Liver (tissue), 9 donors: Measurements from ENCODE around the gene RGS4. TPM values are rescaled to one million over a fixed set of nuclear protein-coding genes. Genes with fewer than 3 reads are reported as not detected.

ENCODE experiments used
- DNase-seq: peaks from one replicate; pipeline ENCODE4 v3.0.0-alpha.2; 2017; ENCODE audit warnings: low spot score
- H3K27ac ChIP-seq, 2 donors: one replicate each; pipeline ENCODE4 v1.7.0; 2013; ENCODE audit warnings: inconsistent platforms in 2 of 2, low read length in 2 of 2, control low read depth in 1 of 2, low read depth in 1 of 2, mild to moderate bottlenecking in 1 of 2
- H3K27me3 ChIP-seq, 4 donors: one replicate each; pipeline versions ENCODE4 v1.6.1 to v1.7.0; 2013; ENCODE audit warnings: low read length in 3 of 4, inconsistent platforms in 1 of 4, mild to moderate bottlenecking in 1 of 4, moderate library complexity in 1 of 4; ENCODE audit not compliant: control insufficient read depth in 4 of 4, insufficient read depth in 4 of 4
- H3K36me3 ChIP-seq, 4 donors: one replicate each; pipeline versions ENCODE4 v1.6.1 to v1.7.0; 2013; ENCODE audit warnings: low read length in 3 of 4, mild to moderate bottlenecking in 3 of 4, low read depth in 1 of 4, moderate library complexity in 1 of 4; ENCODE audit not compliant: control insufficient read depth in 4 of 4, insufficient read depth in 3 of 4
- H3K4me1 ChIP-seq, 4 donors: one replicate each; pipeline versions ENCODE4 v1.6.1 to v1.7.0; 2013; ENCODE audit warnings: low read length in 3 of 4, mild to moderate bottlenecking in 3 of 4, moderate library complexity in 1 of 4; ENCODE audit not compliant: control insufficient read depth in 4 of 4, insufficient read depth in 4 of 4
- H3K4me3 ChIP-seq, 3 donors: one replicate each; pipeline versions ENCODE4 v1.6.1 to v1.7.0; 2013; ENCODE audit warnings: low read length in 3 of 3, control low read depth in 1 of 3, low read depth in 1 of 3, mild to moderate bottlenecking in 1 of 3
- H3K9ac ChIP-seq, 2 donors: one replicate each; pipeline ENCODE4 v1.7.0; 2013; ENCODE audit warnings: low read length in 2 of 2, mild to moderate bottlenecking in 2 of 2, moderate library complexity in 2 of 2, control low read depth in 1 of 2, low read depth in 1 of 2
- H3K9me3 ChIP-seq, 4 donors: one replicate each; pipeline versions ENCODE4 v1.6.1 to v1.7.0; 2013; ENCODE audit warnings: low read length in 3 of 4; ENCODE audit not compliant: control insufficient read depth in 4 of 4
- FOXA2 ChIP-seq: IDR thresholded peaks from 2 replicates; pipeline ENCODE4 v1.6.1; 2016; ENCODE audit warnings: antibody characterized with exemption
- NR2F2 ChIP-seq: IDR thresholded peaks from 2 replicates; pipeline ENCODE4 v1.6.1; 2016; ENCODE audit warnings: antibody characterized with exemption
- TAF1 ChIP-seq: conservative IDR thresholded peaks from 2 replicates; pipeline ENCODE4 v1.6.1; 2016; ENCODE audit warnings: antibody characterized with exemption, mild to moderate bottlenecking
- WGBS: extraction: QIAGEN DNeasy Blood & Tissue Kit; methylation state at CpG from one replicate; pipeline ENCODE4 v1.1.7; 2013; 5-methylcytosine and 5-hydroxymethylcytosine counted together
- polyA plus RNA-seq, 2 donors: library from polyadenylated mRNA; stranded (reverse) in 1 of 2; unstranded in 1 of 2; fragments of 200-250 nt in 1 of 2; fragments of >200 nt in 1 of 2; fragmentation: Nextera tagmentation in 1 of 2; extraction: Ambion mirVana in 1 of 2; gene quantifications; one replicate each; pipeline versions ENCODE4 v1.2.1 to v1.2.3, GENCODE V29; 2013 to 2015
- total RNA-seq, 2 donors: library from RNA; depleted of rRNA; stranded (reverse); fragments of >200 nt; gene quantifications; one replicate each; pipeline ENCODE4 v1.2.3, GENCODE V29; 2014
- TF ChIP-seq, protein P1 (sequence below): IDR thresholded peaks from 2 replicates; pipeline ENCODE4 v1.6.1; 2016; ENCODE audit warnings: antibody characterized with exemption
- donor health status: healthy.
- donor health status: healthy.
- donor health status: healthy.
- donor health status: healthy.
- donor health status: healthy.

RGS4 gene
- total and polyA plus RNA-seq, 4 donors, result 0.37 to 1.4 (median 0.75) TPM

DNA sequence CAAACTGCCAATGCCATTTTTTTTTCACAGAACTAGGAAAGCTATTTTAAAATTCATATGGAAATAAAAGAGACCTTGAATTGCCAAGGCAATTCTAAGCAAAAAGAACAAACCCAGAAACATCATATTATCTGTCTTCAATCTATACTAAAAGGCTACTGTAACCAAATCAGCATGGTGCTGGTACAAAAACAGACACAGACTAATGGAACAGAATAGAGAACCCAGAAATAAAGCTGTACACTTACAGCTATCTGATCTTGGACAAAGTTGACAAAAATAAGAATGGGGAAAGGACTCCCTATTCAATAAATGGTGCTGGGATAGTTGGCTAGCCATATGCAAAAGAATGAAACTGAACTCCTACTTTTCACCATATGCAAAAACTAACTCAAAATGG lies 50.5 kb downstream of the RGS4 start:
- Histone ChIP-seq H3K4me3 (no peak overlapping the region), H3K9ac (no peak overlapping the region), H3K4me1 (no peaks in the 10 kb centered on the region), H3K36me3 (no peaks in the 10 kb centered on the region), H3K27ac (no peak overlapping the region), H3K27me3 (no peaks in the 10 kb centered on the region), H3K9me3 (no peaks in the 10 kb centered on the region)
- no peak for DNase-seq
- no peak for TF ChIP-seq FOXA2

DNA sequence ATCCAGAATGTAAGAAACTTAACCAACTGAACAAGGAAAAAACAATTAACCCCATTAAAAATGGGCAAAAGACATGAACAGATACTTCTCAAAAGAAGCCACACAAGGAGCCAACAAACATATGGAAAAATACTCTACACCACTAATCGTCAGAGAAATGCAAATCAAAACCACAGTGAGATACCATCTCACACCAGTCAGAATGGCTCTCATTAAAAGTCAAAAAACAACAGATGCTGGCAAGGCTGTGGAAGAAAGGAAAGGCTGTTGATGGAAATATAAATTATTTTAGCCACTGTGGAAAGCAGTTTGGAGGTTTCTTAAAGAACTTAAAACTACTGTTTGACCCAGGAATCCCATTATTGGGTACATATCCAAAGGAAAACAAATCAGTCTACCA lies 51.2 kb downstream of the RGS4 start:
- Histone ChIP-seq H3K27ac (no peak overlapping the region), H3K4me3 (no peak overlapping the region), H3K9ac (no peak overlapping the region), H3K4me1 (no peaks in the 10 kb centered on the region), H3K9me3 (no peaks in the 10 kb centered on the region), H3K27me3 (no peaks in the 10 kb centered on the region), H3K36me3 (no peaks in the 10 kb centered on the region)
- 52% methylated on average over 1 of the region's 1 CpG for WGBS
- no peak for TF ChIP-seq NR2F2
- DNase-seq, result no peak

DNA sequence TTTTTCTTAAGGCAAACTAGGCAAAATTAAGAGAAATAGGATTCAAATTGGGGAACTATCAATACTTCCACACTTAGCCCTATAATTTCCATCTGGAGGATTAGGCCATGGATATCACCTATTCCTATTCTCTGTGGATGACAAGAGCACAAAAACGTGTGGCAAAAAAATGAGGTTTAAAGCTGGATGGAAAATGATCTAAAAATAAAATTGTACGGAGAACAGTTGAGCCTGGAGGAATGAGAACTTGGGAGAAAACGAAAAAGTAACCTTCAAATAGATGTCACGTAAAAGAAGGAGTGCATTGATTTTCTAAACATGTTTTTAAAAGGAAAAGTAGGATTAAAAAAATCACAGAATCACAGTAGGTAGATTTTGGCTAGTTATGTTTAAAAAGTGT lies 55.7 kb downstream of the RGS4 start:
- 67% methylated on average over 4 of the region's 4 CpGs for WGBS
- DNase-seq, result no peak
- Histone ChIP-seq H3K9me3 (no peaks in the 10 kb centered on the region), H3K27ac (no peak overlapping the region), H3K36me3 (no peaks in the 10 kb centered on the region), H3K9ac (no peak overlapping the region), H3K4me1 (no peaks in the 10 kb centered on the region), H3K27me3 (no peaks in the 10 kb centered on the region), H3K4me3 (no peak overlapping the region)
- TF ChIP-seq TAF1 (no peak), NR2F2 (no peak), FOXA2 (no peak)
- TF ChIP-seq, protein P1, sequence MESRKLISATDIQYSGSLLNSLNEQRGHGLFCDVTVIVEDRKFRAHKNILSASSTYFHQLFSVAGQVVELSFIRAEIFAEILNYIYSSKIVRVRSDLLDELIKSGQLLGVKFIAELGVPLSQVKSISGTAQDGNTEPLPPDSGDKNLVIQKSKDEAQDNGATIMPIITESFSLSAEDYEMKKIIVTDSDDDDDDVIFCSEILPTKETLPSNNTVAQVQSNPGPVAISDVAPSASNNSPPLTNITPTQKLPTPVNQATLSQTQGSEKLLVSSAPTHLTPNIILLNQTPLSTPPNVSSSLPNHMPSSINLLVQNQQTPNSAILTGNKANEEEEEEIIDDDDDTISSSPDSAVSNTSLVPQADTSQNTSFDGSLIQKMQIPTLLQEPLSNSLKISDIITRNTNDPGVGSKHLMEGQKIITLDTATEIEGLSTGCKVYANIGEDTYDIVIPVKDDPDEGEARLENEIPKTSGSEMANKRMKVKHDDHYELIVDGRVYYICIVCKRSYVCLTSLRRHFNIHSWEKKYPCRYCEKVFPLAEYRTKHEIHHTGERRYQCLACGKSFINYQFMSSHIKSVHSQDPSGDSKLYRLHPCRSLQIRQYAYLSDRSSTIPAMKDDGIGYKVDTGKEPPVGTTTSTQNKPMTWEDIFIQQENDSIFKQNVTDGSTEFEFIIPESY, result no peak

Other genes starting within 250 kb of the RGS4 start
- not detected for gene CCDC190, start 208.2 kb upstream of the RGS4 start, total RNA-seq
- gene CCDC190, start 208.2 kb upstream of the RGS4 start, polyA plus RNA-seq, result not detected
- 10 to 100 TPM in 1 of 2 donors, 1 to 10 TPM in 1; 4.6 to 12.7 TPM for gene RGS5, start 133.6 kb downstream of the RGS4 start, total RNA-seq
- gene RGS5, start 133.6 kb downstream of the RGS4 start, polyA plus RNA-seq, result 10 to 100 TPM in 1 of 2 donors, 1 to 10 TPM in 1; 4.7 to 10.1 TPM